VCaP (cell line): ENCODE results near the gene ACTA2.

Experiments used
- H3K27ac ChIP-seq: fragments of 450-650 bp; 2 replicates; pipeline ENCODE4 v1.5.1; 2017
- TF ChIP-seq, protein P1 (sequence below): fragments of 450-650 bp; conservative IDR thresholded peaks from 2 replicates; pipeline ENCODE4 v1.5.1; 2017; ENCODE audit warnings: mild to moderate bottlenecking, moderate library complexity

ACTA2 gene

DNA sequence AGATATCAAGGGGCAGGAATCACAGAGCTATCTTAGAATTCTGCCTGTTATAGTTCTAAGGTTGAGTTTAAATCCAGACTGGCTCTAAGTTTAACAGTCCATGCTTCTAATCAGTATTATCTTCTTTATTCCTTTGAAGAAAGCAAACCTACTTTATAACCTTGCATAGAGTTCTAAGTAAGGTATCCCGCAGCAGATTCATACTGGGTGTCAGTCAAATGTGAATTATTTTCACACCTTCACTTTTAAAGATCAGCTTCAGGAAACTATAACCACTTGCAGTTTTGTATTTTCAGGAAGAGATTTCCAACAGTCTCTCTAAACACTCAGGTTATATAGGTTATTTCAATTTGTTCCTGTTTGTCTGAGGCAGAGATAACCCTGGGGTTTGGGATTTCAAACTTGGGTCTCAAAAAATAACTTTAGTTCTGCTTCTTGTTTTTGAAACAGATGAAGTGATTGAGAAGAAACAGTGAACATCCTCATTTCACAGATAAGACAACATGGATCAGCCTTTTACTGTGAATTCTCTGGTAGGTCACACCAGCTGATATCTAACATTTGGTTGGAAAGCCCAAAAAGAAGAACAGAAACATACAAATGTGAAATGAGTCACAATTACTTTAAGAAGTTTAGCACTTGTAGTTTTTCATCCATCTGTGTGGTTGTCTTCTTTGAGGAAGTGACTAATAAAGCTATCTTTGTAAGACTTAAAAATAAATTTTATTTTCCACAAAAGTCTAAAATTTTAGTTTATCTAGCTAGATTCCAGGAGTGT lies 51.2 kb downstream of the ACTA2 start:
- H3K27ac ChIP-seq: no peak overlapping the region
- TF ChIP-seq, protein P1, sequence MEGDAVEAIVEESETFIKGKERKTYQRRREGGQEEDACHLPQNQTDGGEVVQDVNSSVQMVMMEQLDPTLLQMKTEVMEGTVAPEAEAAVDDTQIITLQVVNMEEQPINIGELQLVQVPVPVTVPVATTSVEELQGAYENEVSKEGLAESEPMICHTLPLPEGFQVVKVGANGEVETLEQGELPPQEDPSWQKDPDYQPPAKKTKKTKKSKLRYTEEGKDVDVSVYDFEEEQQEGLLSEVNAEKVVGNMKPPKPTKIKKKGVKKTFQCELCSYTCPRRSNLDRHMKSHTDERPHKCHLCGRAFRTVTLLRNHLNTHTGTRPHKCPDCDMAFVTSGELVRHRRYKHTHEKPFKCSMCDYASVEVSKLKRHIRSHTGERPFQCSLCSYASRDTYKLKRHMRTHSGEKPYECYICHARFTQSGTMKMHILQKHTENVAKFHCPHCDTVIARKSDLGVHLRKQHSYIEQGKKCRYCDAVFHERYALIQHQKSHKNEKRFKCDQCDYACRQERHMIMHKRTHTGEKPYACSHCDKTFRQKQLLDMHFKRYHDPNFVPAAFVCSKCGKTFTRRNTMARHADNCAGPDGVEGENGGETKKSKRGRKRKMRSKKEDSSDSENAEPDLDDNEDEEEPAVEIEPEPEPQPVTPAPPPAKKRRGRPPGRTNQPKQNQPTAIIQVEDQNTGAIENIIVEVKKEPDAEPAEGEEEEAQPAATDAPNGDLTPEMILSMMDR: no peak

DNA sequence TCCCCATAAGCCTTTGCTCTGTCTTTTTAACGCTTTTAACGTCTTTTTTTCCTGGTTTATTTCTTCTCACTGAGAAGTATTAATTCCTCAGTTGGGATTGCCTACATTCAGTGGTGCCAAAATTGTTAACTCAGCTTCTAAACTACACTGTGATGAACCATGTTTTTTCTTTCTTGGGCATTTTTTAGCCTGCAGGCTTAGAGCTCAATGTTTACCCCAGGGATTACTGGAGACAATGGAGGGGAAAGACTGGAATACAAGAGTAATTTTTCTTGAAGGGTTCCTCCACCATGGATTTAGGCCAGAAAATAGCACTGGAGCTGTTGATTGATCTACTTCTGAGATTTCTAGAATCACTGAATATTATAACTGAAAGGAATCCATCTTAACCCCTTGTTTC lies 52.7 kb downstream of the ACTA2 start:
- TF ChIP-seq, protein P1: no peak
- H3K27ac ChIP-seq: no peak overlapping the region

DNA sequence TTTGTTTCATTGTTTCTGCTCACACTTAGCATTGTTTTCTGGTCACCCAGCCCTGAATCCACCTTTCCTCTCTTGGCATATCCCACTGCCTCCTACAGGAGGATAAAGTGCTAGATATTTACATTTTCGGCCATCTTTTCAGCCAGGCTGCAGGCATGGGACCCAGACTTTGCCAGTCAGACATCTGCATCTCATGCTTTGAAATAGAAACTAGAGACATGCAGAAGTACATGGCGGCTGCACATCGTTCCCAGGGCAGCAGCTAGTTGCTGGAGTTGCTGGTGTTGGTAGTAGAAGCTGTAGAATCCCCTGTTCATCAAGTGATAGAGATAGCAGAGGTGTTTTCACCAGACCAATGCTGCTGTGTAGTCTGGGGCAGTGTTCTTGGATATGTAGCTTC lies 53.8 kb downstream of the ACTA2 start:
- no peak overlapping the region for H3K27ac ChIP-seq
- TF ChIP-seq, protein P1: no peak

DNA sequence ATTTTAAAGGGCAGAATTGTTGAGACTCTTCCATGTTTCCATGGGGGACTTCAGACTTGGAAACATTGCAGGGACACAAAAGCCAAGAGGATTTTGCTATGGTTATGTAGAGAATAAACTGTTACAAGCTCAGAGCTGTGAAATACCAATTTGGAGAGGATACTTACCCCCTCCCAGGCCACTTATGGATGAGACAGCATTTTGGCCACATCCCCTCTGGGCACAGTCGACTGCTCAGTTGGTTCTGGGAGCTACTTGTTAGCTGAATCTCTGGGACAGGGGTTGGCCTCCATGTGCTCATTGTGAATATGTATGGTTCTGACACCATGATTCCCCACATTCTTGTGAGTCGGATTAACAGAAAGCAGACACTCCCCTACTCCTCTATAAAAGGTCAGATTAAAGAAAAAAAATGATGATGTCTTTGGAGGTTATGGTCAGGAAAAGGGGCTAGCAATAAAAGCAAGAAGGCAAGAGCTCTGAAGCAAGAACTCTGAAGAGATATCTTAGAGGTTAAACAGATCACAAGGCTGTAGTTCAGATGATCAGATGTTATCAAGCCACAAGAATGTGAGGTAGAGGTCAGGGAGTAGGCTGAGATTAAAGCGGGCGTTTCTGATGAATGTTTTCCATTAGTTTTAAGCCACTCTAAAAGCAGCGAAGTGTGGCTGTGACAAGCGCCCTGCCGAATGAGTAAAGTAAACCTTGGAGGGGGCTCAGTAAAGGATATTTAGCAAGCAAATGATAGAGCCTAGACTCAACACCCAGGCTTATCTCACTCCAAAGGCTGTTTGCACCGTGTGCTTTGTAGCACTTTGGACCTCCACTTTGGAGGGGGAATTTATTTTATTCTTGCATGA lies 55.3 kb downstream of the ACTA2 start:
- H3K27ac ChIP-seq: no peak overlapping the region
- TF ChIP-seq, protein P1: no peak

DNA sequence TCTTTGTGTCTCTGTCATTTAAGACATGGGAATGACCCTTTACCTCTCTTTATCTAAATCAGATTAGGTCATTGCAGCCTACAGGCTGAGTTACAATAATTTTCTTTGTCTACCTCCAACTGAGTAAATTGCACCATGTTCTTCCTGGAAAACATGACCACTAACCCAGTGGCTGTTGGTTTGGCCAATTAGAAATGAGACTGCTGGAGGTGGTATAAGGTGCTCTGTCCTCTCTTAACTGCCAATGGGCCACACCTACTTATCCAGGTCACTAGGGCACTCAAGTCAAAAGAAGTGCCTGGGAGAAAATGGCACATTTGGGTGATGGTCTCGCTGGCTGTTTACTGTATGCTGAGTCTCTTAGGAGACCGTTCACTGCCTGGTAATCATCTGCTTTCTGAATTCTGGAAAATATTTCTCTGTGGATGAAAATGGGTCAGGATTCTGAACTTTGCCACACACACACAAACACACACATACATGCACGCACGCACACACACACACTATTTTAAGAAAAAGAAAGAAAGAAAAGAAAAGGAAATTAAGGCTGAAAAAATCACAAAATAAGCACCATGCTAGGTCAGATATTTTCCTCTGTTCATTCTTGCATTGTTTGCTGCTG lies 56.1 kb downstream of the ACTA2 start:
- H3K27ac ChIP-seq: no peak overlapping the region
- TF ChIP-seq, protein P1: no peak

DNA sequence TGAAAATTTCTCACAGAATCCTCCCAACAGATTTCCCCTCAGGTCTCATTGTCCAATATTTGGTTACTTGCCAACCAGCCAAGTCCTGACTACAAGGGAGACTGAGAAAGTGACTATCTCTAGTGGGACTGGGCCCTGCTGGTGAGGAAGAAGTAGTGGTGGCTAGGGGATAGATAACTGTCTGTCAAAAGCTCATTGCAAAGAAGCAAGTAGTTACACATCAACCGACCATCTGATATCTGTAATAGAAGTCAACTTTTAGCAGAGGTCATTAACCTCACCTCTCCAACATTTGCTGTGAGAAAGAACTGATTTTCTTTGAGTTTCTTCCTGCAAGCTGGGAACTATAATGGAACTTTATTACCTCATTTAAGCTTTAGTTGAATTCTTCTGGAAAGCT lies 57.3 kb downstream of the ACTA2 start:
- H3K27ac ChIP-seq: no peak overlapping the region
- TF ChIP-seq, protein P1: no peak

DNA sequence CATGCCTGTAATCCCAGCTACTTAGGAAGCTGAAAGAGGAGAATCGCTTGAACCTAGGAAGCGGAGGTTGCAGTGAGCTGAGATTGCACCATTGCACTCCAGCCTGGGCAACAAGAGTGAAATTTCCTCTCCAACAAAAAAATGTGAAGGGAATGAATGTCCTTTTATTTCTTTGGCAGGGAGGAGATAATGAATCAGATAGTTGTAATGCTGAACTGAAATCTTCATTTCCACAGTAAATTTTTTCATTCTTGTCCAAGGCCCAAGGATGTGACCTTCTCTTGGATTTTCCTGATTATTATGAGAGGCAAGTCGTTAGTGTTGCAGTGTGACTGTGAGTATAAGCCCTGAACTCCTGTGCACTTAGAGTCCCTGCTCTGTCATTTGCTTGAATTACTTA lies 59.0 kb downstream of the ACTA2 start:
- H3K27ac ChIP-seq: no peak overlapping the region

More for the DNA sequence above, 59.0 kb downstream of the ACTA2 start:
- TF ChIP-seq, protein P1: no peak
